Glomerular visceral epithelial cell (primary cell): Measurements from ENCODE around the gene DNAH17.
"Not testable (repeated sequence)": the region's sequence is repeated elsewhere in the genome, so short reads cannot be mapped to it uniquely, and the experiment has no call there.

ENCODE experiments used
- DNase-seq: peaks from one replicate; pipeline ENCODE4 v3.0.0-alpha.2; 2016; ENCODE audit errors: extremely low spot score

Gene DNAH17

DNA sequence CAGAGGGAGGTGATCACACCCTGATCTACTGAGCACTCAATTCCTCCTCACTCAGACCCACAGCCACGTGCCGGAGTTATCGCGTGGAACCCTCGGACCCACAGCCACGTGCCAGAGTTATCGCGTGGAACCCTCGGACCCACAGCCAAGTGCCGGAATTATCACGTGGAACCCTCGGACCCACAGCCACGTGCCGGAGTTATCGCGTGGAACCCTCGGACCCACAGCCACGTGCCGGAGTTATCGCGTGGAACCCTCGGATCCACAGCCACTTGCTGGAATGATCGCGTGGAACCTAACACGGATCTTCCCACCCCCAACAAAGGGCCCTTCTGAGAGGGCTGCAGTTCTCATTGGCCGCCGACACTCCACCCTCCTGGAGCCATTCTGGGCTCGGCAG lies 101.0 kb downstream of the DNAH17 start:
- no peak for DNase-seq

DNA sequence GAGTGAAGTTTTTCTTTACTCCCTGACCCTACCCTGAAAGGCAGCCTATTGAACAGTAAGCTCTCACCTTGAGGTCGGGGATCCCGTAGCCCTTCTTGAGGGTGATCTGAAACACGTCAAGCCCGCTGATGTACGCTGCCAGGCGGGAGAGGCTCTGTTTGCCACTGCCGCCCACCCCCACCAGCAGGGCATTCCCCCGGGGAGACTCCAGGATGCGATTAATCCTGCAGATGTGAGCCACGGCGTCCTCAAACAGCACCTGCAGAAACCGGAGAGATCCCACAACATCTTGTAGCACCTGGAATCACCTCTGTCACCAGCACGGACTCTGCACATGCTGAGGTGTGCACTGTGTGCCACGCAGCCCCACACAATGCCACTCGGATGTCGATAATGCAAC lies 102.0 kb downstream of the DNAH17 start:
- no peak for DNase-seq

DNA sequence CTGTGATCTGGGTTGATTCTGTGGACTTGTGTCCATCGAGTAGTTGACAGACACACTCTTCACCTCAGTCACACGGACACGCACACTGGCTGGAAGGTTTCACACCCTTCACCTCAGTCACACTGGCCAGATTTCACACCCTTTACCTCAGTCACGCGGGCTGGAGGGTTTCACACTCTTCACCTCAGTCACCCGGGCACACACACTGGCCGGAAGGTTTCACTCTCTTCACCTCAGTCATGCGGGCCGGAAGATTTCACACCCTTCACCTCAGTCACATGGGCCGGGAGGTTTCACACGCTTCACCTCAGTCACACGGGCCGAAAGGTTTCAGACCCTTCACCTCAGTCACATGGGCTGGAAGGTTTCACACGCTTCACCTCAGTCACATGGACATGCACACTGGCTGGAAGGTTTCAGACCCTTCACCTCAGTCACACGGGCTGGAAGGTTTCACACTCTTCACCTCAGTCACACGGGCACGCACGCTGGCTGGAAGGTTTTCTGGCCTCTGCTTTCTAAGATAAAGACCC lies 102.5 kb downstream of the DNAH17 start:
- no peak for DNase-seq

DNA sequence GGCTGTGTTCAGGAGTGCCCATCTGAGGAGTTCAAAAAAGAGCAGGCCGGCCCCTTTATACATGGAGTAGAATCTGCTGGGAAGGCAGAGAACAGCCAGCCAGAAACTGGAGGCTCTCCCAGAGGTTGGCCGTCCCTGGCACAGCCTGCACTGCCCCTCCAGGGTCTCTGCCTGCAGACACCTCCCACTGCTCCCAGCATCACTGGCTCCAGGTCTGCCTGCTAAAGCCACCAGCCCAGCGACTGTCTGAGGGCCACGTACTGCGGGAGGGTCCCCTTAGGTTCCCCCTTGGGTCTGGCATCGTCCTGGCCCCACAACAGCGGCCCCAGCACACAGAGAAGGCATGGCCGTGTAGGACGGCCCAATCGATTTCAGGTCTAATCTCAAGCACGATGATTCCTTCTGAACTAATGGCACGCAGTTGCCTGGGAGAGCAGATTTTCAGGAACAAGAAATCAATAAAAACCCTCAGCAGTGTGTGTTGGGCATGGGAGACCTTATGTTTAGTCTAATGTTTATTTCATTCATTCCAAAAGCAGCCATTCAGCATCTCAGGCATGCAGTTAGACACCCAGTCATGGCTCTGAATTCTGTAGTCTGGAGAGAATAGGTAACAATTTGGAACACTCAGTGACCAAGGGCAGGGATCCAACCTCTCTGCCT lies 103.1 kb downstream of the DNAH17 start:
- DNase-seq, result no peak

DNA sequence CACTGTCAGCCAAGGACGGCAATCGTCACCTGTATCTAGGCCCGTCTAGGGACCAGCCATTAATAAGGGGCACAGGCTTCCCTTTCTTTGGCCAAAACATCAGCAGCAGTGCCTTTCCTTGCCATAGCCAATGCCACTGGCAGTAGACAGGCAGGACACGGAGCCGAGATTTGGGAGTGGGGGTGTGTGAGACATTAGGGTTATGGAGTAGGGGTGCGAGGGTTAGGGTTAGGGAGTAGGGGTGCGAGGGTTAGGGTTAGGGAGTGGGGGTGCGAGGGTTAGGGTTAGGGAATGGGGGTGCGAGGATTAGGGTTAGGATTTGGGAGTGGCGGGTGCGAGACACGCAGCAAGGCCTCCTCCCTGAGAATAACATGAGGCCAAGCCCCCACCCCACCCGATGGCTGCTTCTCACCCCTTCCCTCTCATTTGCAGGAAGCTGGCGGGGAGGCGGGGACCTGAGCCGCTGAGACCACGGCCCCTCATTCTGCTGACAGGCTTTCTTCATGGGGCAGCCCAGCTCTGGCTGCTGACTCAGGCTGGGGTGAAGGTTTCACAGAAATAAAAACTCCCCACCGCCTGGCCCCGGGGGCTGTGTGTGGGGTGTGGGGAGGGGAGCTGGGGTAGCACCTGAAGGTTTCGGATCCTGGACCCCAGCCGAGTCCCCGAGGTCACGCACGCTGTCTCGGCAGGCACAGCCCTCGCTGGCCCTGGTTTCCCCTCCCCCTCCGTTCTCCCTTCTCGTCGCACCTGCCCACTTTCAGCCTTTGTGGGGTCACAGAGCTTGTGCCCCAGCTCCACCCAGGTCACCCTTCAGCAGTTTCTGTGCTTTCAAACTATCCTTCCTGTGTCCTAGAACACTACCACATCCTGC lies 104.9 kb downstream of the DNAH17 start:
- DNase-seq, result no peak

DNA sequence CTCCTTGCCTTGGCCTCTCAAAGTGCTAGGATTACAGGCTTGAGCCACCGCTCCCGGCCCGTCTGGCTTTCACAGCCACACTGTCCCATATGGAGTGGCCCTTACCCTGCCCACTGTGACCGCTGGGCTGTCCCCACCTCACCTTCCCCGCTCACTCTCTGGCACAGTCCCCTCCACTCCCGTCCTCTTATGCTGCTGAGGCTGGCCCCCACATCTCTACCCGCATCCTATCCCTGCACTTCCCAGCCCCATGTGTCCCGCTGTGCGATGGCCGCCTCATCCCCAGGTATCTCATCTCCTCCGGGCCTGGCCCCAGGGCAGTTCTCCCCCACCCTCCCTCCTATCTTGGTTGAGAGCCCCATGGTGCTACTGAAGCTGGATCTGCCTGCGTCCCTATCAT lies 105.6 kb downstream of the DNAH17 start:
- no peak for DNase-seq

DNA sequence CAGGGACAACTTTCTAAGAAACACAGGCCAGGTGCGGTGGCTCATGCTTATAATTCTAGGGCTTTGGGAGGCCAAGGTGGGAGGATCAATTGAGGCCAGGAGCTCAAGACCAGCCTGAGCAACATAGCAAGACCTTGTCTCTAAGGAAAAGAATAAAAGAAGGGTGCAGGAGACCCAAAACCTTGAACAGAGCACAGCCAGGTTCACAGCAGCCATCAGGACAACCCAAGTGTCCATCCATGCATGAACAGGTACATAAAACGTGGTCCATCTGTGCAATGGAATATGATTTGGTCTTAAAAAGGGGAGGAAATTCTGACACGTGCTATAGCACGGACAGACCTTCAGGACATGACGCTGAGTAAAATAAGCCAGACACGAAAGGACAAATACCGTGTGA lies 107.8 kb downstream of the DNAH17 start:
- DNase-seq, result no peak

DNA sequence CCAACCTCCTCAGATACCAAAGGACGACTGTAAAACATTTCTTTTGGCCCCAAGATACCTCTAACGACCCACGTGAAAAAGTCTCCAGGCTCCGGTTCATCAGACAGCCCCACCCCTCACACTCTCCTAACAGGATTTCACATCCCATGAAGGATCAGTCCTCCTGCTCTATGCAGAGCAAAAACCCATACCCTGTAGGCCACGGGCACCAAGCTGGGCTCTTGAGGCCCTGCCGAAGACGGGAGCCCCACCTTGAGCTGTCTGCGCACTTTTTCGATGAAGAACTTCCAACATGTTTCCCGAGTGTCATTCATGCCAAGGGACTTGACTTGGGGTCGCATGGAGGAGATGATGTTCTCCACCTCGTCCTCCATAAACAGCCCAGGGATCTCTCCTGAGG lies 108.8 kb downstream of the DNAH17 start:
- DNase-seq, result no peak

DNA sequence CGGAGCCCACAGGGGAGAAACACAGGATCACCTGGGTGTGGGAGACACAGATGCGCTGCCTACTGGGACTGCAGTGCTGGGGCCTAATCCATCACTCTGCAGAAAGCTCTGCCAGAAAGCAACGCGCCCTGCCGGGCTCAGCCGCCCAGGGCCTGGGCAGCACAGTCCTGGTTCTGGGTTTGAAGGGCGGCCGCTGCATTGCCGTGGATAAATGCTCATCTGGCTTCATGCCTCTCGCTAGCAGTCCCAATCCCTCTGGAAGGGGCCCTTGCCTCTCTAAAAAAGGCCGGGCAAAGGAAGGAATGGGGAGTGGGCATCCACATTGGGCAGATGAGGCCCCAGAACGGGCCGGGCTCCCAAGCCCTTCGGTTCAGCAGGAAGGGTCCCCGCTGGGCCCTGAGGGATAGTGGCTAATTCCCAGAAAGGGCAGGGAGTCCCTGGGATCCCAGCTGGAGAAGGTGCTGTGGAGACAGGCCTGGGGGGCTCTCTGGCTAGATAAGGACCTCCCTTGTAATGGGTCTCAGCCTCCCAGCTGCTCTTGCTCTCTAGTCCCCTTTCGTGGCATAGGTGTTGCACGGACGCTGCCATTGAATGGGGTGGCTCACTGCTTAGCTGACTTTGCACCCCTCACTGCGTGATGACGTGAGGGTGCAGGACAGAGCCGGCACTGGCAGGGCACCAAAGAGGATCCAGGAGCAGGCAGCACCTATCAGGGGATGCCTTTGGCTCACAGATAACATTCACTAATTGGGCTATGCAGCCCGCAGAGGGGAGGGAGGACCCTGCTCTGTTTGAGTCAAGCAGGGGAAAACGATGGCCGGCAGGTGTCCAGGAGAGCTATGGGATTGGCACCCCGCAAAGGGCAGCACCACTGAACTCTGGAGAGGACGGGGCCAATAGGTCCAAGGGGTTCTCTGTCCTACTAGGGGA lies 110.1 kb downstream of the DNAH17 start:
- DNase-seq, result no peak

DNA sequence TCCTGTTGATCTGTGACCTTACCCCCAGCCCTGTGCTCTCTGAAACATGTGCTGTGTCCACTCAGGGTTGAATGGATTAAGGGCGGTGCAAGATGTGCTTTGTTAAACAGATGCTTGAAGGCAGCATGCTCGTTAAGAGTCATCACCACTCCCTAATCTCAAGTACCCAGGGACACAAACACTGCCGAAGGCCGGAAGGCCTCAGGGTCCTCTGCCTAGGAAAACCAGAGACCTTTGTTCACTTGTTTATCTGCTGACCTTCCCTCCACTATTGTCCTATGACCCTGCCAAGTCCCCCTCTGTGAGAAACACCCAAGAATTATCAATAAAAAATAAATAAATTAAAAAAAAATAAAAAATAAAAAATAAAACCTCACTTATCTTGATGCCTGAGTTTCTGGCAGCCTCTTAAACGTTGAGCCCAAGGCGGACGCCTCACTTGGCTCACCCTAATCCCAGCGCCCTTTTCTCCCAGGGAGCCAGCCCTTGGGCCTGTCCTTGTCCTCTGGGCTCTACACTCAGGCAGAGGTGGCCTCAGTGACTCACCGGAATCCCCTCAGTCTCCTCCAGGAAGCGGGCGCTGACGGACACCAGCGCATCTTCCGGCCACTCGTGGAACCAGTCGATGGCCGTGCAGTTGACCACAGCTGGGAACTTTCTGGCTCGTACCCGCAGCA lies 110.9 kb downstream of the DNAH17 start:
- not testable (repeated sequence) for DNase-seq

DNA sequence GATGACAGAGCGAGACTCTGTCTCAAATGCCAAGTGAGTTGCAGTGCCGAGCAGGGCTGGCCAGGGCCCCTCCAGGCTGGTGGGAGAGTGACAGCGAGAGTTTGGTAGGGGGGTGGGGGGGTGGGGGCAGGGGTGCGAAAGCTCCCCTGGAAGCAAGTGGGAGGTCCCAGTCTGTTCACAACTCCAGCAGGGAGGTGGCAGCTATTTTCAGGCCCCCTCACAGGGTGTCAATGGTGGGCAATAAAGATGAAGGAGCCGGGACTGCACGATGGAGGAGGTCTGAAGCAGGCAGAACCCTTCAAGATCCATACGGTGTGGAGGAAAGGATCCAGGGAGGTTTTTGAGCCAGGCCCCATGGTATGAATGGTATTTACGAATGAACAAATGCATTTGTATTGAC lies 115.0 kb downstream of the DNAH17 start:
- no peak for DNase-seq

DNA sequence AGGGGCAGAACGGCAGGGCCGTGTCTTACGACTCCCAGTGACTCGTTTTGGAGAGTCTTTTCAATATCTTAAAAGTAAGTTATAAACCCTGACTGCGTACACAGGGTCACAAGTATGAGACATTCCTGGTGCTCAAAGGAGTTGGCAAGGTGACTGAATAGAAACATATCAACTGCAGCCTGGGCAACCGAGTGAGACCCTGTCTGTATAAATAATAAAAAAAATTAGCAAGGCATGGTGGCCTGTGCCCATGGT lies 115.5 kb downstream of the DNAH17 start:
- no peak for DNase-seq

DNA sequence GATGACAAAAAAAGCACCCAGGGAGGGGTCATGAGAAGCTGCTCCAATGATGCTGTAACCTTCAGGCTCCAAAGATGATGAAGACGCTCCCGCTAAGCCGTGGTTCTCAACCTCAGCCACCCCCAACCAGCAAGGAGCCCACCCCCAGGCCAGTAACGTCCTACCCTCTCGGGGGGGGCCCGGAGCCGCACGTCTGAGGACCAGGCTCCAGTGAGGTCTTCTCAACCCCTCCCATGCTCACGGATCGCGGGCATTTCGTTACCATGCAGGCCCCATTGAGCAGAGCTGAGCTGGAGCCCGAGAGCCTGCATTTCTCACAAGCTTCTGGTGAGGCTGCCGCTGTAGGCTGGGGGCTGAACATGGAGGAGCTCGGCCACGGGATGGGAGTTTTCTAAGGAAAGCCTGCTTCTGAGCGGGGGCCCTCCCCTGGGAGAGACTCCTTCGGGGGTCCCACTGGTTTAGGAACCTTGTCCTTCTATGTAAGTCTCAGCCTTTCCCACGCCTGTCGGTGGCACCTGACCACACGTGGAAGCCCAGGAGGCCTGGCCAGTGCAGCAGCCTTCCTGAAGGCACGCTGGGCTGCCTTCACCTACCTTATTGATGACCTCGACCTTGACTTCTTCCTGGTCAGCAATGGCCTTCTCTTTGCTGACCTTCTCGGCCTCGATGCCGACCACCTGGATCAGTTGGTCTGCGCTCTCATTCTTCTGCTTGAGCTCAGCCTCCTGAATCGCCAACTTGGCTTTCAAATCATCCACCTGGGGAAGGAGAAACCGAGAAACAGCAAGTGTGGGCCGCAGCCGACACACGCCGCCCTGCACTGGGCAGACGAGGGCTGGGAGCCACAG lies 116.0 kb downstream of the DNAH17 start:
- DNase-seq, result no peak

DNA sequence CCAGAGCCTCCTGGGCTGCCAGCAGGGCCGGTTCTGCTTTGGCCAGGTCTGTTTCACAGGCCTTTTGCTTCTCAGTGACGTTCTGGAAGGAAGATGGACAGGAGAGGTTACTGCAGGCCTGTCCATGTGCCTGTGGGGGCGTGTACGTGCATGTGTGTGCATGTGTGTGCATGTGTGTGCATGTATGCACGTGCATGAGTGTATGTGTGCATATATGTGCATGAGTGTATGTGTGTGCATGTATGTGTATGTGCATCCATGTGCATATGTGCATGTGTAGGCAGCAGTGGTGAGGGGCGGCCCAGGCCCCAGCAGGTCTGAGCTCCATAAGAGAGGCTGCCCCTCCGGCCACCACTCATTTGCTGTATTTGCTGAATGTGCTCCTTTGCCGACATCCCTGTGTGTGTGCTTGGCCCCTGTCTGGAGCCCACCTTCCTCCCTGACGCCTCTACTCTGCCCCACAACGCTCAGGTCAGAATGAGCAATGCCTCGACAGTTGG lies 117.0 kb downstream of the DNAH17 start:
- DNase-seq, result no peak

DNA sequence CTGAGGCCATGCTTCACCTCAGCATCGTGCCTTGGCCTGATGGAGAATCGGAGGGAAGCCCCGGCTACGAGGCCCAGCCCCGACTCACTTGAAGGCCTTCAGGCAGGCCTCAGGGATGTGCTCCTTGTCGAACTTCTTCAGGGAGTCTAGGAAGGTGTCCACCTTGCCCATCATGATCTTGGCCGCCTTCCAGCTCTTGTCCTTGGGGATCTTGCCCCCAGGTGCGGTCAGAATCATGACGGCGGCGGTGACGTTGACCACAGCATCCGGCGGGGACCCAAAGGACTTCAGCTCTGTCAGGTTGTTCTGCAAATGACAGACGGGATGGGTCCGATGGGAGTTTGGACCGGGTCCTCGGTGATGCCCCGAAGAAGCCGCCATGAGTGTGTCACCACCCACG lies 117.5 kb downstream of the DNAH17 start:
- DNase-seq, result no peak

DNA sequence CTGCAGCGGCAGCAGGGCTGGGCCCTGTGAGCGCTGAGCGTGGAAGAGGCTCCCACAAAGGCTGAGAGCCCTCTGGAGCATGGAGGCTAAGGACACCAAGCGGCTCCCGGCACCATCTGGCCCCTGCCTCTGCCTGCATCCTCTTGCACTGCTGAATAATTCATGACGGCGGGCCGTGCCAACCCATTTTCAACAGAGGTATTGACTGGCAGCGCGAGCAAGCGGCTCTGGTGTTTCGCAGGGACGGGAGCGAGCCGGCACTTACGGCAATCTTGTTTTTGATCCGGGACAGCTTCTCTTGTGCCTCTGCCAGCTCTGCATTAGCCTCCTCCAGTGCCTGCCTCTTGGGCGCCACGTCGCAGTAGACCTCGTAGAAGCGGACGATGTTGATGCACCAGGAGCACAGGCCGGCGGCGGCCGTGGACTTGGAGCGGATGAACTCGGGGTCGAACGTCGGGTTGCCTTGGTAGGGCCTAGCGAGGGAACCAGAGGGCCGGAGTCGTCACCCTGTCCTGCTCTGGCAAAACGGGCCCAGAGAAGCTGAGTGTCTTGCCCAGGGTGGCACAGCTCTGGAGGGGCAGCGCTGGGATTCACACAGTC lies 118.4 kb downstream of the DNAH17 start:
- DNase-seq, result no peak

DNA sequence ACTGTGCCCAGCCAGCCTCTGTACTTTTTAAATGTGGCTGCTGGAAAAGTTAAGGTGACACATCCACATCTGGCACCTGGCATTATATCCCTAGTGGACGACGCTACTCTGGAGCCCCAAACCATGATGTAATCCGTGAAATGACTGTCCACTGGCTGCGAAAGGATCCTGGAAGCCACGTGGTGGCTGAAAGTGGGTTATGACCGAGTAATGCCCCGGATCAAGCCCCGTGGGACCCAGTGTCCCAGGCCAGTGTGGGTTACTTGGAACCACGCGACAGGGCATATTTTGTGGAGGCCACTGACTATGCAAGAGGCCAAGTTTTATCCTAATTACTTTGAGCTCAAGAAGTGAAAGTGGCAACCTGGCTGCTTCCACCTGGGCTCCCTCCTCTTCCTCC lies 119.1 kb downstream of the DNAH17 start:
- DNase-seq, result no peak

DNA sequence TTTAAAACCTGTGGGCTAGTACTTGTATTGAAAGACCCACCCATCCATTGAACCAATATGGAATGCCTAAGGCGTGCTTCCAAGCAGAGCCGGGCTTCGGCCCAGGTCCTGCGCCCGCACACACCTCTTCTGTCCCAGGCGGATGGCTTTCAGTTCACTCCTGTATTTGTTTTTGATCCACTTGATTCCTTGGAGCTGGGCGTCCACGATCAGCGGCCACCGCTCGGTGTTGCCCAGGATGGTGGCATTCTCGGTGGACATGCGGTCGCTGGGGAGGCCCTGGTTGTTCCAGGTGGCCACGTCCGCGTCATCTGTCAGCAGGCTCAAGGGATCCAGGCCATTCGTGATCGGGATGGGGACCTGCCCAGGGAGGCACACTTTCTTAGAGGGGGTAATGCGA lies 122.8 kb downstream of the DNAH17 start:
- no peak for DNase-seq

DNA sequence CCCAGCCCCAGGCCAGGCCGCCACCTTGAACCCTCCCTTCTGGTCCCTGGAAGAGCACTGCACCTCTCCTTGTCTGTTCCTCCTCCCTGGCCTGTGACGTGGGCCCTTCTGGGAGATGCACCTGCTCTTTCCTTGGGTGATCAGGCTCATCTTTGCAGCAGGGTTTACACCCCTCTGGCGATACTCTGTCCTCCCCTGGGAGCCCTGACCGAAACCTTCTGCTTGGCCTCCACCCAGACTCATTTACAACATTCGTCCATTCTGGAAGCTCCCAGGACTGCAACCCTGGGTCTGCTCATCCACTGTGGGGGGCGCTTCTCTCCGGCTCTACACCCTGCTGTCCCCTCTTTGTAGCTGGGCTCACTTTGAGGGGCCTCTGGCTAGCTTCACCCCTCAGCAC lies 125.4 kb downstream of the DNAH17 start:
- no peak for DNase-seq

DNA sequence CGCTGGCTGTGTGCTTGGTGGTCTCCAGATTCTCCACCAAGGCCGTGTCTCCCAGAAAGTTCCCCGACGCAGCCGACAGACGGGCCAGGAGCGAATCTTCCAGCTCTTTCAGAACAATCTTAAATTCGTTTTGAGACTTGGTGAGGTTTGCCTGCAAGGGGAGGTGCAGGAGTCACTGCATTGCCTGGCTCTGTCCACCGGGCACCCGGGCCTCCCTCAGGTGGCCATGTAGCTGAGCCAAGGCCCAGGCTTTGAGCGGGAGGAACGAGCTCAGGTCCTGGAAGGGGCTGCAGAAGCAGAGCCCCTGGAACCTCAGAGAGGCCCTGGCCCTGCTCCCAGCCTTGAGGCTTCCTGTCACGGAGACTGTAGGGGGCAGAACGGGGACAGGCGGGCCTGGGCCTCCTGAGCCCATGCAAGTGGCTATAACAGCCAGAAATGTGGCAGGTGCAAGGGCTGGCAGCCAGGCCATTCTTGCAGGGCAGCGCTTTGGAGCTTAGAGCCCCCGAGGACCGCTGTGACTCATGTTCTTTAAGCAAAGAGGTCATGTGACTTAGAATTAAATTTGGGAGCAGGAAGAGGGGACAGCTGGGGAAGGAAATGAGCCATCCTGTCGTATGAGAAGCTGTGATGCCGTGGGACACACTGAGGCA lies 126.4 kb downstream of the DNAH17 start:
- no peak for DNase-seq
